GM23338 (cell line): ENCODE measurements around the gene CPNE7.

ENCODE experiments used
- CTCF ChIP-seq, 2 experiments: fragments of 200-600 bp in 1 of 2; sonication (generic) in 1 of 2; conservative IDR thresholded peaks; 2 replicates each; pipeline versions ENCODE4 v1.5.1 to v1.6.1; 2016 to 2017; ENCODE audit warnings: antibody characterized with exemption in 2 of 2, low read depth in 2 of 2, mild to moderate bottlenecking in 2 of 2, moderate library complexity in 1 of 2
- ETS1 ChIP-seq: IDR thresholded peaks from 2 replicates; pipeline ENCODE4 v1.6.1; 2016; ENCODE audit warnings: antibody characterized with exemption
- EZH2 ChIP-seq: fragments of 200-600 bp; sonication (generic); IDR thresholded peaks from one replicate; pipeline ENCODE4 v1.8.0; 2017; ENCODE audit warnings: antibody characterized with exemption, mild to moderate bottlenecking, low read depth; ENCODE audit not compliant: unreplicated experiment
- EZH2phosphoT487 ChIP-seq: fragments of 200-600 bp; sonication (generic); IDR thresholded peaks from one replicate; pipeline ENCODE4 v1.8.1; 2018; ENCODE audit warnings: antibody characterized with exemption; ENCODE audit not compliant: unreplicated experiment
- JUNB ChIP-seq: IDR thresholded peaks from one replicate; pipeline ENCODE4 v1.6.1; 2016; ENCODE audit warnings: antibody characterized with exemption; ENCODE audit not compliant: unreplicated experiment
- POLR2AphosphoS5 ChIP-seq: IDR thresholded peaks from 2 replicates; pipeline ENCODE4 v1.6.1; 2016; ENCODE audit warnings: antibody characterized with exemption, low read depth
- REST ChIP-seq: IDR thresholded peaks from one replicate; pipeline ENCODE4 v1.6.1; 2018; ENCODE audit warnings: antibody characterized with exemption; ENCODE audit not compliant: unreplicated experiment
- ZNF462 ChIP-seq: fragments of 250-450 bp; sonication (Bioruptor Pico); IDR thresholded peaks from 2 replicates; pipeline ENCODE4 v1.5.0; 2020; ENCODE audit warnings: mild to moderate bottlenecking, moderate library complexity

- TF ChIP-seq ZNF462 (no peak), CTCF (conservative IDR thresholded peaks at IDR 0.05; ENCODE audit: low read depth in 2 of 2) (no peak), ETS1 (no peak), REST (no peak), POLR2AphosphoS5 (no peak), EZH2phosphoT487 (no peak), JUNB (no peak), EZH2 (no peak)
Measured at GRCh38 chr16:89595330-89596060, 19.9 kb downstream of the CPNE7 start.
